Measurements from ENCODE around the gene IL1RL2. TPM values are rescaled to one million over a fixed set of nuclear protein-coding genes. Genes with fewer than 3 reads are reported as not detected.

The IL1RL2 gene
- total RNA-seq, 4 donors from 2014 or later: 0.40 to 0.87 (median 0.47) TPM; not detected in 1

DNA sequence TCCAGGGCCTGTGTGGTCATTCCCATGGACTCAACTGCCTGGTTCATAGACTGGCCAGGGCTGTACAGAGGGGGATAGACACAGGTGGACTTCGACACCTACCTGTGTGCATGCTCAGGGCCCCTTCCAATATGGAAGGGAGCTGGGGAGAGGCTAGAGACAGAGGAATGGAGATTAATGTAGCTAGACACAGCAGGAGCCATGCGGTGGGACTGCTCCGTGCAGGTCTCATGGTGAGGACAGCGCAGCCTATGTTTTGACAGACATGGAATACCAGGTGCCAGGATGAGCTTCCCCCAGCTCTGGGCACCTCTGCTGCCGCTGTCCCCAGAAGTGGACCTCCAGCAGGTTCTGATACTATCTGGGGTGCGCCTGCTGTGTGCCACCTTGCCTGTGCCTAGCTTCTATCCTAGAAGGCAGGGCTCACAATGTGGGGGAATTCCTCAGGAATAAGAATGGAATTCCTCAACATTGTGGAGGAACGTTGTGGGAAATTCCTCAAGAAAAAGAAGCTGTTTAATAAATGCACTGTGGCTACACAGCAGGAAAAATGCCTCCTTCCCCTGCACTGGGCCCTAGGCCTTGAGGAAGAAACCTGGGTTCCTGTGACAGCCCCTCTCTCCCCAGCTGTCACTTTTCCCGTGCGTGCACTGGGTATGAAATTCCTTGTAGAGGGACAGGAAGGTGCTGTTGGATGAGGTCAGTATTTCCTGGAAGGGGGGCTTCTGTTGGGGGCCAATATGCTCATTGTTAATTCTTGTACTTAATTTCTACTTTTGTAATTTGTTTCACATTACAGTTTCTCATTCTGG lies 37.0 kb upstream of the IL1RL2 start:
- Histone ChIP-seq H3K4me1 (peaks cover 0 to 25% (median 0%) of the 10 kb centered on the region in 3 donors), H3K4me3 (no peak overlapping the region), H3K9me3 (peaks cover 0 to 39% (median 0%) of the 10 kb centered on the region in 3 donors), H3K36me3 (peaks cover 0 to 32% of the 10 kb centered on the region in 2 donors), H3K27me3 (no peaks in the 10 kb centered on the region), H3K27ac (no peak overlapping the region)
- whole genome bisulfite sequencing, 2 donors (ENCODE audit: low coverage in 1 of 2): 63 to 73% methylated on average over 3 to 5 of the region's 9 CpGs
- TF ChIP-seq EP300 (IDR thresholded peaks at IDR 0.05) (no peak), POLR2AphosphoS5 (IDR thresholded peaks at IDR 0.05) (no peak), POLR2A (IDR thresholded peaks at IDR 0.05) (no peak)
- TF ChIP-seq, protein P1, sequence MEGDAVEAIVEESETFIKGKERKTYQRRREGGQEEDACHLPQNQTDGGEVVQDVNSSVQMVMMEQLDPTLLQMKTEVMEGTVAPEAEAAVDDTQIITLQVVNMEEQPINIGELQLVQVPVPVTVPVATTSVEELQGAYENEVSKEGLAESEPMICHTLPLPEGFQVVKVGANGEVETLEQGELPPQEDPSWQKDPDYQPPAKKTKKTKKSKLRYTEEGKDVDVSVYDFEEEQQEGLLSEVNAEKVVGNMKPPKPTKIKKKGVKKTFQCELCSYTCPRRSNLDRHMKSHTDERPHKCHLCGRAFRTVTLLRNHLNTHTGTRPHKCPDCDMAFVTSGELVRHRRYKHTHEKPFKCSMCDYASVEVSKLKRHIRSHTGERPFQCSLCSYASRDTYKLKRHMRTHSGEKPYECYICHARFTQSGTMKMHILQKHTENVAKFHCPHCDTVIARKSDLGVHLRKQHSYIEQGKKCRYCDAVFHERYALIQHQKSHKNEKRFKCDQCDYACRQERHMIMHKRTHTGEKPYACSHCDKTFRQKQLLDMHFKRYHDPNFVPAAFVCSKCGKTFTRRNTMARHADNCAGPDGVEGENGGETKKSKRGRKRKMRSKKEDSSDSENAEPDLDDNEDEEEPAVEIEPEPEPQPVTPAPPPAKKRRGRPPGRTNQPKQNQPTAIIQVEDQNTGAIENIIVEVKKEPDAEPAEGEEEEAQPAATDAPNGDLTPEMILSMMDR (IDR thresholded peaks at IDR 0.05): no peak
- no peak for ATAC-seq

DNA sequence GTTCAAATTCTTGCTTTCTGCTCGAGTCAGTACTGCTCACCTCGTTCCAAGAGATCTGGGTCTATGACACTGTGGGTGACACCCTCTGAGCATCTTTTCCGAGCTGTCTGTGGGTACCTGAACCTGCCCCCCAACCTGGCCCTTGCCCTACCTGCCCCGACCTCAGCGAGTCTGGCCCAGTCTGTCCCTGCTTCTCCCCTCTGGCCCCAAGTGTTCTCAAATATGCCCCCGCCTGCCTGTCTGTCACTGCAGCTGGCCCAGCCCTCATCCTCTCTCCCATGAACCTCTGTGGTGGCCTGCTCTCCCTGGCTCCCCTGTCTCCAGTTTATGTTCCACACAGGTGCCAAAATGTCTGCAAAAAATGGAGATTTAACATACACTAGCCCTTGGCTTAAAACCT lies 32.5 kb upstream of the IL1RL2 start:
- H3K27ac ChIP-seq: no peak overlapping the region
- TF ChIP-seq POLR2AphosphoS5 (IDR thresholded peaks at IDR 0.05): no peak
- TF ChIP-seq EP300 (IDR thresholded peaks at IDR 0.05): no peak
- TF ChIP-seq POLR2A (IDR thresholded peaks at IDR 0.05): no peak
- TF ChIP-seq, protein P1 (IDR thresholded peaks at IDR 0.05): no peak

DNA sequence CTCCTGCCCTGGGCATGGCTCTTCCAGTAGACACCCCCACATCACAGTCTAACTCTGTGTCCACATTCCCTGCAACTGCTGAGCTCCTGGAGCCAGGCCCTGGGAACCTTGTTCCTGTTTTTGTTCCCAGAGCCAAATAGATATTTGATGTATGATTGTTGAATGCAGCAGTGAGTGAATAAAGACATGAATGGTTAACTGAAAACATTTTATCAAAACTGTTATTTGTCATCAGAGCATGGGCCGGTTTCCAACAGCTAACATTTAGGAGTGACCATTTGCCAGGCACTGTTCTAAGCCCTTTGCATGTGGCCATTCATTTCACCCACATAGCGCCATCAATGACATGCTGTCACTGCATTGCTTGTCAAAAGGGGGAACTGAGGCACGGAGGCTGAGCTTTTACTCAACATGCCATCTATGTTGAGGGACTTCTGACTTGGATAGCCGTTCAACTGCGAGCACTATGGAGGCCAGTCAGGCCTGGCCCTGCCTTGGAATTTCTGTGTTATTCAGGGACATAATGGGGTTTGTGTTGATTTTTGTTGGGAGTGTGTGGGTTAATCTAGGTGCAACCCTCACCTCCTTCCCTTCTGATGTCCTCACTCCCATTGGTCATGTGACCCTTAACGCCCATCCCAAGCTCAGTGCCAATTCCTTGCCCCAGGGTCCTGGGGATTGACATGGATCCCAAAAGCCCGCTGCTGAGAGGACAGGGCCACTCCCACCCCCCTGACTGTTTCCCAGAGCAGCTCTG lies 31.7 kb upstream of the IL1RL2 start:
- WGBS, 2 donors (ENCODE audit: low coverage in 1 of 2): 76% methylated on average over 6 of the region's 7 CpGs; no CpG with 5 or more reads in 1 of the 2 donors
- peaks cover 0 to 24% (median 4%) of the 10 kb centered on the region in 3 donors for H3K4me1 ChIP-seq
- H3K27me3 ChIP-seq: no peaks in the 10 kb centered on the region
- peaks cover 0 to 5% (median 0%) of the 10 kb centered on the region in 3 donors for H3K9me3 ChIP-seq
- no peak for ATAC-seq
- peak overlapping the region in 3 of 4 donors; percentile 36 to 73 (median 61) for H3K27ac ChIP-seq
- TF ChIP-seq POLR2A (IDR thresholded peaks at IDR 0.05): no peak
- TF ChIP-seq EP300 (IDR thresholded peaks at IDR 0.05): no peak
- TF ChIP-seq POLR2AphosphoS5 (IDR thresholded peaks at IDR 0.05): no peak
- TF ChIP-seq, protein P1 (IDR thresholded peaks at IDR 0.05): no peak
- H3K36me3 ChIP-seq: peaks cover 0 to 48% of the 10 kb centered on the region in 2 donors
- H3K4me3 ChIP-seq: no peak overlapping the region

More for the DNA sequence above, 32.5 kb upstream of the IL1RL2 start:
- Histone ChIP-seq H3K4me1 (peaks cover 0 to 31% (median 4%) of the 10 kb centered on the region in 3 donors), H3K27me3 (no peaks in the 10 kb centered on the region), H3K36me3 (peaks cover 0 to 43% of the 10 kb centered on the region in 2 donors), H3K9me3 (peaks cover 0 to 2% (median 0%) of the 10 kb centered on the region in 3 donors), H3K4me3 (no peak overlapping the region)
- ATAC-seq: no peak
- WGBS, 2 donors (ENCODE audit: low coverage in 1 of 2): 87 to 93% methylated on average over 4 to 6 of the region's 6 CpGs

DNA sequence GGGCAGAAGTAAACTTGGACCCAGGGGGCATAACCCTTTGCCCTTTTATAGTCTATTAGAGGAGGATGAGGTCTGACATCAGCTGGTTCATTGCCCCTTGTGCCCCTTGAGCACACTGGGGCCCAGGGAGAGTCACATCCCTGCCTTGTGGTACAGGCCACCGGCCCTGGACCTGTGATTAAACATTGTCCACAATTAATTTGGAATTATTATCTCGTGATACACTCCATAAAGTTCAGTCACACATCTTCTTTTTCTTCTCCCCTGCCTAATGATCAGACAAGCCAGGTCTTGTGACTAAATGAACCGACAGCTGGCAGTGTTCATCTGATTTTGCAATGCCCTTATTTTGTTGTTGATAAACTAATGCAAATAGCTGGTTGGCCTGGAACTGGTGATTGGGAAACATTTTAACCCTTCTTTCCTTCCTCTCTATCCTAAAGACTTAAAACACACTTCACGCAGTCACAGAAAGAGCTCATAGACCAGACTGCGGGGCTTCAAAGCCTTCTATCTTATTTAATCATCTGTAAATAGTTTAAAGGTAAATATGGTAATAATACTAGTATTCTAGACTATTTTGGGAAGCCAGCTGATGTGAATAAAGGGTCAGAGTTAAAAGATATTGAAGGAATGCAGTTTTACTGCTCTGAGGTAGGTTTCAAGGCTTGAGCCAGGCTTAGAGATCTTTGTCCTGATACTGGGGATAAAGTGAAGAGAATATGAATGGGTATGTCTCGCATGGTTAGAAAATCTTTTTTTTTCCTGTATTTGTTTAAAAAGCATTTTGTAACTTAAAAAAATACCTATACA lies 30.9 kb upstream of the IL1RL2 start:
- peak overlapping the region in 3 of 4 donors; percentile 36 to 73 (median 61) for H3K27ac ChIP-seq
- H3K36me3 ChIP-seq: peaks cover 0 to 55% of the 10 kb centered on the region in 2 donors
- H3K4me3 ChIP-seq: no peak overlapping the region
- H3K9me3 ChIP-seq: peaks cover 0 to 5% (median 0%) of the 10 kb centered on the region in 3 donors
- H3K4me1 ChIP-seq: peaks cover 0 to 17% (median 4%) of the 10 kb centered on the region in 3 donors
- TF ChIP-seq, protein P1 (IDR thresholded peaks at IDR 0.05): no peak
- peak; percentile 17 for TF ChIP-seq POLR2AphosphoS5 (IDR thresholded peaks at IDR 0.05)
- no peaks in the 10 kb centered on the region for H3K27me3 ChIP-seq
- 72 to 88% methylated on average over 4 to 6 of the region's 6 CpGs for WGBS, 2 donors (ENCODE audit: low coverage in 1 of 2)
- ATAC-seq: peak; percentile 48

Measured in gastroesophageal sphincter (tissue), 4 donors.